HCT116 (cell line): ENCODE results near the gene GPR176. TPM values are rescaled to one million over a fixed set of nuclear protein-coding genes. Genes with fewer than 3 reads are reported as not detected.

Experiments
- ATAC-seq: fragments of 200-7000 bp; cut with Tn5 transposase; 2 replicates; pipeline ENCODE4 v1.9.1; 2020; ENCODE audit warnings: mild to moderate bottlenecking, moderate library complexity
- BruUV-seq: library from RNA; stranded (reverse); fragments of 400-500 nt; replicated peaks from 2 replicates; lab custom pipeline; 2021; lab: Mats Ljungman, UMichigan
- CTCF ChIA-PET: fragments of 300-600 bp; sonication (Branson Sonifier 250); formaldehyde crosslinking; loops from one replicate; lab custom pipeline; 2021; ENCODE audit warnings: antibody characterized with exemption; lab: Charles Lee
- POLR2A ChIA-PET: fragments of 300-600, 350-600 bp; sonication (Branson Sonifier 250); formaldehyde crosslinking; loops from one replicate; lab custom pipeline; 2021; ENCODE audit warnings: antibody characterized with exemption; lab: Charles Lee
- RAD21 ChIA-PET, 2 experiments: fragments of 300-600 bp; sonication (Branson Sonifier 250); formaldehyde crosslinking; loops; one replicate each; lab custom pipeline; 2023; ENCODE audit warnings: low total read pairs in 2 of 2; ENCODE audit not compliant: uncharacterized antibody in 2 of 2, unreplicated experiment in 2 of 2, low non-redundant PET in 1 of 2; lab: Charles Lee
- DNase-seq: peaks from one replicate; pipeline ENCODE4 v3.0.0-alpha.2; 2010; ENCODE audit warnings: low read depth, low spot score
- H2AFZ ChIP-seq: fragments of 200-600 bp; shearing (Covaris generic), sonication (generic); 2 replicates; pipeline ENCODE4 v1.6.1; 2017; ENCODE audit warnings: low read depth, mixed run types, mixed read lengths, antibody characterized with exemption, low read length; ENCODE audit not compliant: poor library complexity, severe bottlenecking
- H3K27ac ChIP-seq: 2 replicates; pipeline ENCODE4 v1.5.1; 2012; ENCODE audit warnings: low read depth, low read length
- H3K27me3 ChIP-seq: fragments of 200-600 bp; sonication (generic); 2 replicates; pipeline ENCODE4 v1.6.1; 2016; ENCODE audit warnings: mixed run types, low read length, mixed read lengths; ENCODE audit not compliant: insufficient read depth
- H3K36me3 ChIP-seq, 2 experiments: fragments of 200-500 bp in 1 of 2; fragments of 200-600 bp in 1 of 2; sonication (Bioruptor generic) in 1 of 2; sonication (generic) in 1 of 2; 2 replicates each; pipeline versions ENCODE4 v1.5.1 to v1.6.1; 2014 to 2016; ENCODE audit warnings: low read length in 2 of 2, inconsistent platforms in 1 of 2, mixed read lengths in 1 of 2, mixed run types in 1 of 2; ENCODE audit not compliant: insufficient read depth in 2 of 2, control insufficient read depth in 1 of 2
- H3K4me1 ChIP-seq, 2 experiments: fragments of 200-600 bp in 1 of 2; sonication (generic) in 1 of 2; 2 replicates each; pipeline versions ENCODE4 v1.5.1 to v1.6.1; 2012 to 2017; ENCODE audit warnings: low read length in 2 of 2, inconsistent platforms in 1 of 2, mild to moderate bottlenecking in 1 of 2, mixed read lengths in 1 of 2, mixed run types in 1 of 2, moderate library complexity in 1 of 2; ENCODE audit not compliant: insufficient read depth in 2 of 2, control insufficient read depth in 1 of 2
- H3K4me2 ChIP-seq: fragments of 200-600 bp; sonication (generic); 2 replicates; pipeline ENCODE4 v1.6.1; 2017; ENCODE audit warnings: mixed run types, low read length, mixed read lengths
- H3K4me3 ChIP-seq, 2 experiments: fragments of 200-600 bp in 1 of 2; sonication (generic) in 1 of 2; replicated peaks in 1 of 2; 2 replicates each; pipeline ENCODE4 v1.5.1; 2011 to 2016; ENCODE audit warnings: low read length in 2 of 2, control low read depth in 1 of 2, low read depth in 1 of 2, mild to moderate bottlenecking in 1 of 2, mixed read lengths in 1 of 2, mixed run types in 1 of 2
- H3K79me2 ChIP-seq: fragments of 200-600 bp; sonication (generic); 2 replicates; pipeline ENCODE4 v1.6.1; 2017; ENCODE audit warnings: mild to moderate bottlenecking, mixed run types, low read length, moderate library complexity, mixed read lengths; ENCODE audit not compliant: insufficient read depth
- H3K9ac ChIP-seq: fragments of 200-600 bp; sonication (generic); 2 replicates; pipeline ENCODE4 v1.6.1; 2016; ENCODE audit warnings: low read length, mixed read lengths
- H3K9me2 ChIP-seq: fragments of 200-600 bp; sonication (generic), shearing (Covaris generic); 2 replicates; pipeline ENCODE4 v1.6.1; 2017; ENCODE audit warnings: mixed run types, mild to moderate bottlenecking, moderate library complexity; ENCODE audit not compliant: insufficient read depth
- H3K9me3 ChIP-seq, 2 experiments: fragments of 200-500 bp in 1 of 2; fragments of 200-600 bp in 1 of 2; sonication (Bioruptor generic) in 1 of 2; sonication (generic) in 1 of 2; 2 replicates each; pipeline ENCODE4 v1.6.1; 2014 to 2017; ENCODE audit warnings: low read length in 2 of 2, mixed read lengths in 2 of 2, inconsistent platforms in 1 of 2, low read depth in 1 of 2, mild to moderate bottlenecking in 1 of 2, mixed run types in 1 of 2, moderate library complexity in 1 of 2; ENCODE audit not compliant: control insufficient read depth in 1 of 2, insufficient read depth in 1 of 2
- H4K20me1 ChIP-seq: fragments of 200-600 bp; sonication (generic), shearing (Covaris generic); 2 replicates; pipeline ENCODE4 v1.6.1; 2017; ENCODE audit warnings: mixed run types, mild to moderate bottlenecking, moderate library complexity; ENCODE audit not compliant: insufficient read depth
- CBX3 ChIP-seq: IDR thresholded peaks from 2 replicates; pipeline ENCODE4 v1.6.1; 2012; ENCODE audit warnings: low read depth
- CEBPB ChIP-seq: IDR thresholded peaks from 2 replicates; pipeline ENCODE4 v1.6.1; 2012; ENCODE audit warnings: low read depth
- ELF1 ChIP-seq: IDR thresholded peaks from 2 replicates; pipeline ENCODE4 v1.6.1; 2012; ENCODE audit warnings: low read depth, borderline replicate concordance
- MAX ChIP-seq: IDR thresholded peaks from 2 replicates; pipeline ENCODE4 v1.6.1; 2012
- POLR2A ChIP-seq: IDR thresholded peaks from 2 replicates; pipeline ENCODE4 v1.7.0; 2011; ENCODE audit warnings: borderline replicate concordance; ENCODE audit not compliant: insufficient read depth, insufficient read length; ENCODE audit errors: extremely low read depth
- RAD21 ChIP-seq: IDR thresholded peaks from 2 replicates; pipeline ENCODE4 v1.6.1; 2012; ENCODE audit warnings: low read depth, mild to moderate bottlenecking
- SIN3A ChIP-seq: IDR thresholded peaks from 2 replicates; pipeline ENCODE4 v1.6.1; 2012; ENCODE audit warnings: low read depth
- SP1 ChIP-seq: IDR thresholded peaks from 2 replicates; pipeline ENCODE4 v1.6.1; 2012; ENCODE audit warnings: low read depth
- TCF7L2 ChIP-seq: IDR thresholded peaks from 2 replicates; pipeline ENCODE4 v1.7.0; 2011; ENCODE audit warnings: borderline replicate concordance, inconsistent platforms; ENCODE audit not compliant: insufficient read depth, insufficient read length; ENCODE audit errors: extremely low read depth
- YY1 ChIP-seq: IDR thresholded peaks from 2 replicates; pipeline ENCODE4 v1.6.1; 2011; ENCODE audit warnings: low read length, low read depth, moderate library complexity, mild to moderate bottlenecking; ENCODE audit not compliant: insufficient replicate concordance; ENCODE audit errors: extremely low read depth
- ZNF274 ChIP-seq: fragments of 200-500 bp; sonication (Bioruptor generic); IDR thresholded peaks from 2 replicates; pipeline ENCODE4 v1.6.1; 2014; ENCODE audit warnings: mild to moderate bottlenecking, low read depth, low read length, inconsistent platforms
- intact Hi-C: fragments of 100-400 bp; cut with micrococcal nuclease; formaldehyde crosslinking; loops from 2 replicates; pipeline ENCODE4 v1.10.0; 2022
- total RNA-seq: library from RNA; stranded (reverse); gene quantifications from one replicate; pipeline ENCODE4 v1.2.1, GENCODE V29; 2021; ENCODE audit not compliant: unreplicated experiment
- TF ChIP-seq, protein P1 (sequence below): IDR thresholded peaks from 2 replicates; pipeline ENCODE4 v1.6.1; 2012; ENCODE audit warnings: low read depth
- TF ChIP-seq, protein P2 (sequence below): IDR thresholded peaks from 2 replicates; pipeline ENCODE4 v1.6.1; 2012
- TF ChIP-seq, protein P3 (sequence below): IDR thresholded peaks from 2 replicates; pipeline ENCODE4 v1.6.1; 2011; ENCODE audit warnings: mild to moderate bottlenecking, low read length, moderate library complexity; ENCODE audit not compliant: insufficient replicate concordance; ENCODE audit errors: extremely low read depth

GPR176 gene
- total RNA-seq, 1 experiment from 2014 or later = 1.7 TPM

GRCh38 chr15:39823634-39824033, 96.4 kb downstream of the GPR176 start:
- Histone ChIP-seq H3K9me3 (no peaks in the 10 kb centered on the region; a peak in 1 of 4 replicates), H3K36me3 (no peaks in the 10 kb centered on the region), H4K20me1 (no peaks in the 10 kb centered on the region), H3K27ac (no peak overlapping the region), H3K4me3 (no peak overlapping the region), H3K4me2 (no peak overlapping the region), H3K9me2 (no peaks in the 10 kb centered on the region), H3K4me1 (no peaks in the 10 kb centered on the region), H3K9ac (no peak overlapping the region), H3K79me2 (no peaks in the 10 kb centered on the region), H3K27me3 (no peaks in the 10 kb centered on the region), H2AFZ (no peak overlapping the region)
- ATAC-seq = no peak
- BruUV-seq = no TSS peak
- POLR2A ChIA-PET = no interaction called here
- TF ChIP-seq, protein P1, sequence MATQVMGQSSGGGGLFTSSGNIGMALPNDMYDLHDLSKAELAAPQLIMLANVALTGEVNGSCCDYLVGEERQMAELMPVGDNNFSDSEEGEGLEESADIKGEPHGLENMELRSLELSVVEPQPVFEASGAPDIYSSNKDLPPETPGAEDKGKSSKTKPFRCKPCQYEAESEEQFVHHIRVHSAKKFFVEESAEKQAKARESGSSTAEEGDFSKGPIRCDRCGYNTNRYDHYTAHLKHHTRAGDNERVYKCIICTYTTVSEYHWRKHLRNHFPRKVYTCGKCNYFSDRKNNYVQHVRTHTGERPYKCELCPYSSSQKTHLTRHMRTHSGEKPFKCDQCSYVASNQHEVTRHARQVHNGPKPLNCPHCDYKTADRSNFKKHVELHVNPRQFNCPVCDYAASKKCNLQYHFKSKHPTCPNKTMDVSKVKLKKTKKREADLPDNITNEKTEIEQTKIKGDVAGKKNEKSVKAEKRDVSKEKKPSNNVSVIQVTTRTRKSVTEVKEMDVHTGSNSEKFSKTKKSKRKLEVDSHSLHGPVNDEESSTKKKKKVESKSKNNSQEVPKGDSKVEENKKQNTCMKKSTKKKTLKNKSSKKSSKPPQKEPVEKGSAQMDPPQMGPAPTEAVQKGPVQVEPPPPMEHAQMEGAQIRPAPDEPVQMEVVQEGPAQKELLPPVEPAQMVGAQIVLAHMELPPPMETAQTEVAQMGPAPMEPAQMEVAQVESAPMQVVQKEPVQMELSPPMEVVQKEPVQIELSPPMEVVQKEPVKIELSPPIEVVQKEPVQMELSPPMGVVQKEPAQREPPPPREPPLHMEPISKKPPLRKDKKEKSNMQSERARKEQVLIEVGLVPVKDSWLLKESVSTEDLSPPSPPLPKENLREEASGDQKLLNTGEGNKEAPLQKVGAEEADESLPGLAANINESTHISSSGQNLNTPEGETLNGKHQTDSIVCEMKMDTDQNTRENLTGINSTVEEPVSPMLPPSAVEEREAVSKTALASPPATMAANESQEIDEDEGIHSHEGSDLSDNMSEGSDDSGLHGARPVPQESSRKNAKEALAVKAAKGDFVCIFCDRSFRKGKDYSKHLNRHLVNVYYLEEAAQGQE = no peak
- TF ChIP-seq MAX = no peak
- TF ChIP-seq, protein P2, sequence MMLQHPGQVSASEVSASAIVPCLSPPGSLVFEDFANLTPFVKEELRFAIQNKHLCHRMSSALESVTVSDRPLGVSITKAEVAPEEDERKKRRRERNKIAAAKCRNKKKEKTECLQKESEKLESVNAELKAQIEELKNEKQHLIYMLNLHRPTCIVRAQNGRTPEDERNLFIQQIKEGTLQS = no peak
- no peak for TF ChIP-seq RAD21
- RAD21 ChIA-PET = no interaction called here
- intact Hi-C loops = no loop called here
- DNase-seq = no peak
- CTCF ChIA-PET = no interaction called here

GRCh38 chr15:39820050-39820602, 99.9 kb downstream of the GPR176 start:
- ATAC-seq (no peak), DNase-seq (no peak)
- intact Hi-C loops = no loop called here
- Histone ChIP-seq H3K4me3 (no peak overlapping the region), H3K9me2 (no peaks in the 10 kb centered on the region), H2AFZ (no peak overlapping the region), H3K4me1 (no peaks in the 10 kb centered on the region), H3K9me3 (no peaks in the 10 kb centered on the region; a peak in 1 of 4 replicates), H3K27ac (no peak overlapping the region), H3K27me3 (no peaks in the 10 kb centered on the region), H3K79me2 (no peaks in the 10 kb centered on the region), H4K20me1 (no peaks in the 10 kb centered on the region), H3K36me3 (no peaks in the 10 kb centered on the region), H3K4me2 (no peak overlapping the region), H3K9ac (no peak overlapping the region)
- ChIA-PET RAD21 (interaction anchor here in 1 of 2 experiments (0.6 kb wide), 1 partner anchor 17 kb away, joined by 5 read pairs; no protein-coding TSS in a partner anchor), POLR2A (no interaction called here), CTCF (no interaction called here)
- BruUV-seq = no TSS peak
- TF ChIP-seq ZNF274 = no peak
- TF ChIP-seq SIN3A = no peak
- TF ChIP-seq MAX = no peak
- no peak for TF ChIP-seq ELF1
- no peak for TF ChIP-seq CBX3
- no peak for TF ChIP-seq YY1
- TF ChIP-seq TCF7L2 = no peak
- no peak for TF ChIP-seq POLR2A
- TF ChIP-seq, protein P3, sequence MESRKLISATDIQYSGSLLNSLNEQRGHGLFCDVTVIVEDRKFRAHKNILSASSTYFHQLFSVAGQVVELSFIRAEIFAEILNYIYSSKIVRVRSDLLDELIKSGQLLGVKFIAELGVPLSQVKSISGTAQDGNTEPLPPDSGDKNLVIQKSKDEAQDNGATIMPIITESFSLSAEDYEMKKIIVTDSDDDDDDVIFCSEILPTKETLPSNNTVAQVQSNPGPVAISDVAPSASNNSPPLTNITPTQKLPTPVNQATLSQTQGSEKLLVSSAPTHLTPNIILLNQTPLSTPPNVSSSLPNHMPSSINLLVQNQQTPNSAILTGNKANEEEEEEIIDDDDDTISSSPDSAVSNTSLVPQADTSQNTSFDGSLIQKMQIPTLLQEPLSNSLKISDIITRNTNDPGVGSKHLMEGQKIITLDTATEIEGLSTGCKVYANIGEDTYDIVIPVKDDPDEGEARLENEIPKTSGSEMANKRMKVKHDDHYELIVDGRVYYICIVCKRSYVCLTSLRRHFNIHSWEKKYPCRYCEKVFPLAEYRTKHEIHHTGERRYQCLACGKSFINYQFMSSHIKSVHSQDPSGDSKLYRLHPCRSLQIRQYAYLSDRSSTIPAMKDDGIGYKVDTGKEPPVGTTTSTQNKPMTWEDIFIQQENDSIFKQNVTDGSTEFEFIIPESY = no peak
- no peak for TF ChIP-seq SP1
- no peak for TF ChIP-seq CEBPB
